Measurements from ENCODE around the gene DNM3.

Gene DNM3

DNA sequence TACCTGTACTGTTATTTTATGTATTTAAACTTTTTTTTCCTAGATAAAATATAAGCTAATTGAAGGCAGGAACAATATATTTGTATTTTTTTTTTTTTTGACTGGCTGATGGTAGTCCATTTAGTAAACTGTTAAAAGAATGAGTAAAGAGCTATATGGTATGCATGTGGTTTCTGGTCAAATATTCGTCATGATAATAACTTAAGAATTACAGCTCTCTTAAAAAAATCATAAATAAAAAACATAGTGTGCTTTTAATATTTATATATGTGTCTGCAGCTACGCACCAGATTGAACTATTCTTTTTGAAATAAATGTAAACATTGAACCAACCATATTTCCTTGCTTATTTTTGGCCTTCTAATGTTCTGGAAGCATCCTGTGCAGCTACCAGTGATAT lies 306.9 kb downstream of the DNM3 start:
- in situ Hi-C loops (cut with HindIII; ENCODE audit: low sequenced_read_pairs) = no loop called here

DNA sequence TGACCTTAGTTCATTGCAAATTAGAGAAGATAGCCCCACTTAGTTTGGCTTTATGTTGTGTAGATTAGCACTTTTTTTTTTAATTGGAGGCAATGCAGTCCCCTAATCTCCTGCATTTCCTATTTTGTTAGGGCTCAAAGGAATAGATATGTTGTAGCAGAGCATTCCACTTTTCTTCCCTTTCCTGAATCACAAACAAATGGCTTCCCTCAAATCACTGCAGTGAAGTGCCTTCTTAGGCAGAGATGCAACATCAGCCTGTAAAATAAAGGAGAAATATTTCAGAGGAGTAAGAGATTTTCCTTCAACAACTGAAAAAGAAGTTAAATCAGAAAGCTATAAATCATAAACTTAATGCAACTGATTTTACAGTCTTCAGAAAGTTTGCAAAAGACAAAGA lies 307.4 kb downstream of the DNM3 start:
- in situ Hi-C loops (cut with HindIII; ENCODE audit: low sequenced_read_pairs) = no loop called here

DNA sequence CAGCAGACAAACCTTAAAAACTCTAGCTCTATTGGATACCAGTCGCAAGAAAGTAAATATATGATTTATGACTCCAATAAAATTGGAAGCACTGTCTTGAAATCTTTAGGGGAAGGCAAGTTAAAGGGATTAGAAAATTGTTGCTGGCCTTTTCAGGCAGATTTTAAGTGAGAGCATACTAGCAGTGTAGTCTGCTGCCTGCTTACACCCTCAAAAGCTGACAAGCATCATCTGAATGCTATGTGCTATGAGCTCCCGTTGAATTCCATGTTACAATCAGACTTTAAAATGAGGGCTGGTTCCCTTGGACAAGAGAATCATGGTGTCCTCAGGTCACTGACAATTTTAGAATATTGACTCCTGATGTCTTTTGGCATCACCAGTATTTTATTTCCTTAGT lies 308.0 kb downstream of the DNM3 start:
- in situ Hi-C loops (cut with HindIII; ENCODE audit: low sequenced_read_pairs) = no loop called here

DNA sequence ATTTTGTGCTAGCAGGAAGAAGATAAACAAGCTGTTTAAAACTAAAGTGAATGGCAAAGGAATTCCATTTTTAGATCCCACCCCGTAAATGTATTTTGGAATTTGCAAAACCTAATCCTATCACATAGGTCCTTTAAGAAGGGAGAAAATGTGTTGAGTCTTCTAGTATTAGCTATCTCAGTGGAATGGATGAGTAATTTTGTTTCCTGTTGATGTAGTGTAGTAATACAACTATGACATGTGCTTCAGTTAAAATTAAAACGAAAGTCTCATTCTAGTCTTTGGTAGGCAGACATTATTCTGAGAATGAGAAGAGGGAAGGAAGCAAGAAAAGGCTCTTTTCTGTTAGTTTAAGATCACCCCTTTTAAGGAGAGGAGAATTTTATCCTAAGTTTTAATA lies 313.3 kb downstream of the DNM3 start:
- in situ Hi-C loops (cut with HindIII; ENCODE audit: low sequenced_read_pairs) = loop anchor here (5.0 kb wide), 1 partner anchor 43 kb away; no protein-coding TSS in a partner anchor

DNA sequence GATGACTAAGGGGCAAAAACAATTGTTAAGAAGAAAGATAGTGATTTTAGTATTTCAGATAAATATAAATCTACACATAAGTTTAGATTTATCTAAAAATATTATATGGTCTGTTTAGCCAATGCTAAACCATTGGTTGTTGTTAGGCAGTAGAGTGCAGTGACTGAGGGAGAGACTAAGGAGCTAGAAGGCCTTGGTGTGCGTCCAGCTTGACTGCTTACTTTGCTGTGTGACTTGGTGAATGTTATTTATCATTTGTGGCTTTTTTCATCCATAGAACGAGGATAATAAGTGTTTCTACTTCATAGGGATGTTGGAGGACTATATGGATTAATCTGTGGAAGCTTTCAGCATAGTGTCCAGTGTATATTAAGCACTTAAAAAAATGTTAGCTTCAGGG lies 314.5 kb downstream of the DNM3 start:
- in situ Hi-C loops (cut with HindIII; ENCODE audit: low sequenced_read_pairs) = no loop called here

DNA sequence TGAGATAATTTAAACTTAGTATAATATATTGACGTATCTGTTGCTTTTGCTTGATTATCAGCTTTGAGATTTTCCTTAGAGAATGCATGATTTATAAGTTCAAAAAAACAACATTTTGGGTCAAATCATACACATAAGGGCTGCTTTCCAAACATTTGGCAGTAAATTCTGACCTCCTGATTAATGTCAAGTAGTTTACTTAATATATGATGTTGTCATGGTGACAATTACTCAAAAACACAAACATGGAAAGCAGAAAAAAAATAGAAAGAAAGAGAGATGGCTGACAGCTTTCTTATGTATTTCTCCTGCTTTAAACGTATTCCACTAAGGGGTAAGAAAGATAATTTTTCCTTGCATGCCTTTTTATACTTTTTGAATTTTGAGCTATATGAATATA lies 320.9 kb downstream of the DNM3 start:
- in situ Hi-C loops (cut with HindIII; ENCODE audit: low sequenced_read_pairs) = no loop called here

DNA sequence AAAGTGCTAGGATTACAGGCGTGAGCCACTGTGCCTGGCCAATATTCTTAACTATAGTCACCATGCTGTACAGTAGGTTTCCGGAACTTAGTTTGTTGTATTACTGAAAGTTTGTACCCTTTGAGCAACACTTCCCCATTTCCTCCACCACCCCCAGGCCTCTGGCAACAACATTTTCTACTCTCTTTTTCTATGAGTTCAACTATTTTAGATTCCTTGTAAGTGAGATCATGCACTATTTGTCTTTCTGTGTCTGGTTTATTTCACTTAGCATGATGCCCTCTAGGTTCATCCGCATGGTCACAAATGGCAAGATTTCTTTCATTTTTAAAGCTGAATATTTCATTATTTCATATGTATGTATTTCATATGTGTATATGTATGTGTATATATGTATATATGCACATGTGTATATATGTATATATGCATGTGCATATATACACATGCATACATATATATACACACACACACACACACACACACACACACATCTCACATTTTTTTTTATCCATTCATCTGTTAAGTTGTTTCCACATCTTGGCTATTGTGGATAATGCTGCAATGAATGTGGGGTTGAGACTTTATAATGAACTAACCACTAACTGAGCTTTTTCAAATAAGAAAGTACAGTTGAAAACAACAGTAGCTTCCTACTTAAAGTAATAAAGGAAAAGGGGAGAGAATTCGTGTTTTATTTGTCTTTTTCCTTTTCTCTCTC lies 322.4 kb downstream of the DNM3 start:
- in situ Hi-C loops (cut with HindIII; ENCODE audit: low sequenced_read_pairs) = no loop called here

DNA sequence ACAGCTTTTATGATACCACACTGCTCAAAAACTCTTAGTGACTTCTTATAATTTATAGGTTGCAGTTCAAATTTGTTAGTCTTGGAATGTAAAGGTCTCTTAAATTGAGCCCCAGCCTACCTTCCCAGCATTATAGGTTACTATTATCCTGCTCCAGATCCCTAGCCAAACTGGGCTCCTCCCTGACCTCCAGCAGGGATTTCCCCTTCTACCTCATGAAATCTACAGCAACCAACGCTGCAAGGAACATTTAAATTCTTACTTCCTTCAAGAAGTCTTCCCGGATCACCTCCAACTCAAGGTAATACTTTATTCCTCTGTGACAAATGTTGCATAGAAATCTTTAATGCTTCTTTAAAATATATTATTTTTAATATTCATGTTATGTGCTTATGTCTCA lies 324.1 kb downstream of the DNM3 start:
- in situ Hi-C loops (cut with HindIII; ENCODE audit: low sequenced_read_pairs) = no loop called here

DNA sequence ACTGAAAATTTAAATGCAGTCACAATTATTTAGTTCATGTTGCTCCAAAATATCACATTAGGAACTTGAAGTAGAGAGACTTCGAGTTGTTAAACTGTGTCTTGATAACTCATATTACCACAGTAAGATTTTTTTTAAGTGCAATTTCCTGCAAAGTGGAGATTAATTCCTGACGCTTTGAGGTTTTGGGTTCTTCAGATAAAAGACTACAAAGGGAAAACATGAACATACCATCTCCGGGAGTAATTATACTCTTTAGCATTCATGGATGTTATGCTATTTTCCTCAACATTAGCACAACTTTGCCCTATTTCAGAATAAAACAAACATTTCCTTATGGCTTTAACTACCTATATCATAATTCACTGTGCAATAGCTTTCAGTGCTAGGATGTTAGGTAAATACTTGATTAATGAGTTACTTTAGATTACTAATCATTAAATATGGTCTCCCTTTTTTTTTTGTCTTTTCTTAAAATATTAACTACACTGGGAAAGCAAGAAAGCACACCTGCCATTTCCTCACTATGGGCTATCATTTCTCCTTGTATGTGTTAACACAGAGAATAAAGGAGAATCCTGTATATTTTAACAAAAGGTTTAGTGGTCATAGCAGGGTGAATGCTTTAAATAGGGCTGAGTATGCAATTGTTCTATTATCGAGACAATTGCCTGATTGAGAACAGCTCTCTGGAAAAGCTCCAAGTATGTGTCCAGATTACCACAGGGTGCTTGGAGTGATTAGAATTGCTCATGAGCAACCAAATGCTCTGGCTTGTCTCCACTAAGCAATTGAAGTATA lies 326.7 kb downstream of the DNM3 start:
- in situ Hi-C loops (cut with HindIII; ENCODE audit: low sequenced_read_pairs) = no loop called here

DNA sequence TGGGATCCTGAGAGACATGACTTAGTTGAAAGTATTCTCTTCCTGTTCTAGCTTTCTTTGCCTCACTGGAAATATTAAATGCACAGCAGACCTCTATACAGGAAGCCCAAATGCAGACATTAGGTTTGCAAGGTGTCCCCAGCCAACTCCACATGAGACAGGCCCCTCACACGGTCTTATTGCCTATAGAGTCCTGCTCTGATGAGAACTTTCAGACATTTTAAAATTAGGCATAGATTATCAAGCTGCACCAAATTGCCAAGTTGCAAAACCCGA lies 327.2 kb downstream of the DNM3 start:
- in situ Hi-C loops (cut with HindIII; ENCODE audit: low sequenced_read_pairs) = no loop called here

DNA sequence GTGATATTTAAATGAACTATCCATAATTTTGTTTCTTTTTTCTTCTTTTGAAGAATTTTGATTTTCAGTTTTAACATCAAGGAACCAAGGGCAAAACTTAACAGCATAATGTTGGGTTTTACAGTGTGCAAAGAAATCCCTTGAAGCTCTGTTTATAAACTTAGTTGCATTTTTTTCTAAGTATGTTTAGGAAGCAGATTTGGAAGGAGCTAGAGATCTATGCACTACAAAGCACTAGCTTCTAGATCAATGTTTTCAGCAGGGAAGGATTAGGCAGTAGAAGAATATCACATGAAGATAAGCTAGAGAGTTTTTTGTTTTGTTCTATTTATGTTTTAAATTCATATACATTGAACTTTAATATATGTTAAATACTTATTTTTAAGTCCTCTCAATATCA lies 328.5 kb downstream of the DNM3 start:
- in situ Hi-C loops (cut with HindIII; ENCODE audit: low sequenced_read_pairs) = no loop called here

DNA sequence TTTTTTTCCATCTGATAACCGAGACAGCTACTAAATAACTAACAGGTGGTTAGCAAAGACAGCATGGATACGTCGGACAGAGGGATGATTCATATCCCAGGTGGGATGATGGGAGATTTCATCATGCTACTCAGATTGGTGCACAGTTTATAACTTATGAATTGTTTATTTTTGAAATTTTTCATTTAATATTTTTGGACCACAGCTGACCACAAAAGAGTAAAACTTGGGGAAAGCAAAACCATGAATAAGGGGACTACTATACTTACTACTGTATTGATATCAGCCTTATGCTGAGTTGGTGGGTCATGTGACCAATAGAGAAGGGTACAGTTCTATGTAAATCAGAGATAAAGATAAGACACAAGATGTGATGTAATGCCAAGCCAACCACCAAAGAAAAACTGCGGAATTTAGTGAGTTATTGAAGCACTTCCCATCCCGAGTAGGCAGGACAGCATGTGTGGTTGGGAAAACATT lies 331.1 kb downstream of the DNM3 start:
- in situ Hi-C loops (cut with HindIII; ENCODE audit: low sequenced_read_pairs) = no loop called here

DNA sequence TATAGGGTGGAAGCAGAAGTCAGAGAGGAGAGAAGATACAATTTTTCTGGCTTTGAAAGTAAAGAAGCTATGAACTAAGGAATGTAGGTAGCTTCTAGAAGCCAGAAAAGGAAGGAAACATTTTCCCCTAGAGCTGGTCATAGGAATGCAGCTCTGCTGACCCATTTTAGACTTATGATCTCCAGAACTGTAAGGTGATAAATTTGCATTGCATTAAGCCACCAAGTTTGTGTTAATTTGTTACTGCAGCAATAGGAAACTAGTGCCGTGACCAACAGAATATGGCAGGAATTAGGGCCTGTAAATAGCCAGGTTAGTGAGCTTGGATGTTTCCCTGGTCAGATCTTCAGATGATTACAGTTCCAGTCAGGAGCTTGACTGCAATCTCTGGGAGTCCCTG lies 334.9 kb downstream of the DNM3 start:
- in situ Hi-C loops (cut with HindIII; ENCODE audit: low sequenced_read_pairs) = no loop called here

DNA sequence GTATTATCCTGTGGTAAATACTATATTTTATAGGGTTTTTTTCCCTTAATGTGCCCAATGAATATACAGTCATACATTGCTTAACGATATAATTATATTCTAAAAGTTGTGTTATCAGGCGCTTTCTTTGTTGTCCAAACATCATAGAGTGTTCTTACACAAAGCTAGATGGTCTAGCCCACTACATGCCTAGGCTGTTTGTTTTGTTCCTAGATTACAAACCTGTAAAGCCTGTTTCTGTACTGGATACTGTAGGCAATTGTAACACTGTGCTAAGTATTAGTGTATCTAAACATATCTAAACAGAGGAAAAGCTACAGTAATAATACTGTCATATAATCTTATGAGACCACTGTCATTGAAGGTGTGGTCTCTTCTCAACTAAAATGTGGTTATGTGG lies 336.6 kb downstream of the DNM3 start:
- in situ Hi-C loops (cut with HindIII; ENCODE audit: low sequenced_read_pairs) = no loop called here

DNA sequence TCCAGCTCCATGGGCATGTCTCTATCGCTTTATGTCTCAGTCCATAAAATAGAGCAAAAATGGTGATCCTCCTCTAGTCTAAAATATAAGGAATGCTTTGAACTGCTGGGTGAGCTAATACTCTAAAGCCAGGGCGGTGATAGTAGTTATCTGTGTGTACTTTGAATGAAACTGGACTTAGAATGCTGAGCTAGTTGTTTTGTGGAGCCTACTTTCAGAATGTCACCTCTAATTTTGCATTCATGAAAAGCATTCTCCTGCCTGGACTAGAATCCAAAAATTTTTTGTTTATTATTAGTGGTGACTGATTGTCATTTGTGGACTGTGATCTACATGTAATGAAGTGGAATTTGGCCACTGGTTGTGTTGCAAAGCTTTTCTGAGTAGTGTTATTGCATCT lies 337.6 kb downstream of the DNM3 start:
- in situ Hi-C loops (cut with HindIII; ENCODE audit: low sequenced_read_pairs) = no loop called here

DNA sequence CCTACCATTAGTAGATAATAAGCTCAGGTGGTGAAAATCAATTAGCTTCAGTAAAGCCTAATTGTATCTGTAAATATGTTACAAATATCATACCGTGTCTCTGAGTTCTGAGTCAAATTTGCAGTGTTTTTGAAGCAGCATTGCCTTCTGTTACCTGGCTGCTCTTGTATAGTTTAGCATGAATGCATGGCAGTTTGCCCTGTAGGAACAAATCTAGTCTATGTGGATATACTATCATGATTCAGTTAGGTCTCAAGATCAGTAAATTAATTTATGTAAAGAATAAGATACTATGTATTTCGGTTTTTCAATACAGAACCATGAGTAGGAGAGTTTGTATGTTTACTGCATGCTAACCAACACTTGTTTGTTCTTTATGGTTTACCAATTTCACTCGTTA lies 338.6 kb downstream of the DNM3 start:
- in situ Hi-C loops (cut with HindIII; ENCODE audit: low sequenced_read_pairs) = no loop called here

DNA sequence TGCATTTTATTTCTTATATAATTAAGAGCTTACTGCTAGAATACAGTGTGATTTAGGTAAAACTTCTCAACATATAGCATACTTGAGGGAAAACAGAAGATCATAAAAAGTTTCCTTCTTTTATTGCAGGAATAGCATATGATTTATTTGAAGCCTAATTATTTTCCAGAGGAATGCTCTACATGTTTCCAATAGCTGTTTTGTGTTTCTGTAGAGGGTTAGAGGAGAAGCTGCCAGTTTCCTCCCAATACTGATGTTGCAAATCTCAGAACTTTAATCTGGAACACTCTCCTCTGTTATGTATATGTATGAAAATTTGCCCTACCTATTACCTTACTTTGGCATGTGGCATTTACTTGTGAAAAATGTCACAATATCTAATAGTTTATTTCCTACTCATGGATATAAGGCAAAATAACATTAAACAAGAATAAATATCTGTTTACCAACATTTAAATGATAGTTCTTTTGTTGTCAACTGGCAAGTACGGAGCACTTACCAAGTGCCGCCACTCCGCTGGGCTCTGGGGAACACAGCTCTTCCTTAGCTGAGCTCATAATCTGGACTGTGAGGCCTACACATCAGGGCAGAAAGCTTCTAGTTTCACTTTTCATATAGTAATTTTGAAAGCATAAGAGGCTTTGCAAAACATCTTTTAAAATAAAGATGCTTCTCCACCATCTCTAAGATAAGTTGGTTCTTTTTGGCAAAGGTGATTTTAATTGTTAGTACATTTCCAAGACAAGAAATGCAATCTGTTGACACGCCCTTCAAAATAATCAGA lies 339.4 kb downstream of the DNM3 start:
- in situ Hi-C loops (cut with HindIII; ENCODE audit: low sequenced_read_pairs) = no loop called here

DNA sequence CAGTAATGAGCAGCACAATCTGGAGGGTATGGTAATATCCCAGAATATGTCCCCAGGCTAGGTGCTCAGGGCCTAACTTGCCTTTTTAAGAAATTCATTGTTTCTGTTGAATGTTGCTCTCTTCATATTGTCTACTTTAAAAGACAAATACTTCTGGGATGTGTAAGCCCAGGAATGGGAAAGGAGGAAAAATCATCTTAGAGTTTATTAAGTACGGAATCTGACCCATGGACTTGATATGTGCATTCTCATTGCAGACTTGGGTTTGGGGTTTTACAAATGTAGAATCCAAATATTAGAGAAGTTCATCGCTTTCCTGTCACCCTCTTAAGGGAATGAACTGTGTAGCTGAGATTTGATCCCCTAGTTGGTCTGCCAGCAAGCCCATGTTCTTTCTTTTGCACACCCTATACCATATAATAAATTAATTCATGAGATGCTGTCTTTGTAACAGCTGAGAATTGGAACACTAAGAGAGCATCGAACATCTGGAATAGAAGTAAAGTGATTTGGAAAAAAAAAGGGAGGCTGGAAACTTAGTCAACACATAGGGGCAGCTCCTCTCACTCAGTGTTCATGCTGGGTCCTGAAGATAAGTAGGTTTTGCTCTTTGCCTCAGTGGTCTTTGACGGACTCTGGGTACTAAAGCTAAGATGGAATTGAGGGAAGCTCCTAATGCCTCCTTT lies 343.4 kb downstream of the DNM3 start:
- in situ Hi-C loops (cut with HindIII; ENCODE audit: low sequenced_read_pairs) = no loop called here

DNA sequence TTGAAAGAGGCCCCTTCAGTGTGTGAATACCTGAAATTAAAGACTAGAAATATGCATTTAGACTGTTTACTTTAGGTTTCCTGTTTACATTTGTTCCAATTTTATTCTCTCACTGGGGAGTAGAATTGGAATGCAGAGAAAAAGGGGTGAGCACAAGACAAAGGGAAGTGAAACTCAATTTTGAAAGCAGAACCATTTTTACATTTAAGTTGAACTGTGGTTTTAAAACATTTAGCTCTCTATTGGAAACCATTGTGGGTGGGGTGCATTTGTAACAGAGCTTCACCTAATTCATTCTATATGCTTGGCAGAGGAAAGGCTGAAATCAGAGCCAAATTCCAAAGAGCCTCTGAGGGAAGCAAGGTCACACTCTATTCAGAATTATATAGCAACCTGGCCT lies 343.9 kb downstream of the DNM3 start:
- in situ Hi-C loops (cut with HindIII; ENCODE audit: low sequenced_read_pairs) = no loop called here

DNA sequence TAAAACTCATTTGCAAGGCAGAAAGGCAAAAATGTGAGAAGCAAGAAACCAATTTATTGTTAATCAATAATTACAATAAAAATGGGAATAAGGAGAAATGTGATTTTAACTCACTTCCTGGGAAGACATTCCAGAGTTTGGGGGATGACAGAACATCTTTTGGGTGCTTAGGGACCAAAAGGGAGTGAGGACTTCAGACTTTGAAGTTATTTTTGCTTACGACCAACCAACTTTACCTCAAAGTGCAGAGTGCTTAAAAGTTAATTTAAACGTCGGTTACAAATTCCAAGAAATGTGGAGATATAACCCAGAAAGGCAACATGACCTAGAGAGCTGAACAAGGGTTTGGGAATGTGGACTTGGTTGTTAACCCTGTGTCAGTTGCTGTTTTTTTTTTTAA lies 344.7 kb downstream of the DNM3 start:
- in situ Hi-C loops (cut with HindIII; ENCODE audit: low sequenced_read_pairs) = no loop called here

DNA sequence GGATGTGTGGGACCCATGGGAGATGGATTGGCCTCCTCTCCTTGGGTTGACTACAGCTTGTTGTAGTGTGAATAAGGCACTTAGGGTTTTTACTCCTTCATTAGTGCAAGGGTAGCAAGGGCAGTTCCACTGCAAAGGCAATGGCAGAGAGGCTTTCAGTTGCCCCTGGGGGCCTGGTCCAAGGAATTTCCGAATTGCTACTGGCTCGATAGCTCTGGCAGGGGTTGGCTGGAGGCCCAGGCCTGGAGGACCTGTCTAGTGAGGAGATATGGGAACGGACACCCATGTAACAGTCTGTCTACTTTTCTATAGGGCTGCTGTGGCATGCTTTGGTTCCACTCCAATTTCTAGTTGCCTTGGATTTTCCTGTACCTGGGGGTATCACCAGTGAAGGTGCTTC lies 360.3 kb downstream of the DNM3 start:
- in situ Hi-C loops (cut with HindIII; ENCODE audit: low sequenced_read_pairs) = no loop called here
